NT2/D1 (cell line): ENCODE data around the gene SLC15A4.

Experiments used
- SUZ12 ChIP-seq: IDR thresholded peaks from 2 replicates; pipeline ENCODE4 v1.6.1; 2011; ENCODE audit not compliant: insufficient read length, insufficient read depth; ENCODE audit errors: extremely low read depth
- ZNF274 ChIP-seq: IDR thresholded peaks from 2 replicates; pipeline ENCODE4 v1.6.1; 2011; ENCODE audit warnings: mild to moderate bottlenecking, low read depth, low read length

DNA sequence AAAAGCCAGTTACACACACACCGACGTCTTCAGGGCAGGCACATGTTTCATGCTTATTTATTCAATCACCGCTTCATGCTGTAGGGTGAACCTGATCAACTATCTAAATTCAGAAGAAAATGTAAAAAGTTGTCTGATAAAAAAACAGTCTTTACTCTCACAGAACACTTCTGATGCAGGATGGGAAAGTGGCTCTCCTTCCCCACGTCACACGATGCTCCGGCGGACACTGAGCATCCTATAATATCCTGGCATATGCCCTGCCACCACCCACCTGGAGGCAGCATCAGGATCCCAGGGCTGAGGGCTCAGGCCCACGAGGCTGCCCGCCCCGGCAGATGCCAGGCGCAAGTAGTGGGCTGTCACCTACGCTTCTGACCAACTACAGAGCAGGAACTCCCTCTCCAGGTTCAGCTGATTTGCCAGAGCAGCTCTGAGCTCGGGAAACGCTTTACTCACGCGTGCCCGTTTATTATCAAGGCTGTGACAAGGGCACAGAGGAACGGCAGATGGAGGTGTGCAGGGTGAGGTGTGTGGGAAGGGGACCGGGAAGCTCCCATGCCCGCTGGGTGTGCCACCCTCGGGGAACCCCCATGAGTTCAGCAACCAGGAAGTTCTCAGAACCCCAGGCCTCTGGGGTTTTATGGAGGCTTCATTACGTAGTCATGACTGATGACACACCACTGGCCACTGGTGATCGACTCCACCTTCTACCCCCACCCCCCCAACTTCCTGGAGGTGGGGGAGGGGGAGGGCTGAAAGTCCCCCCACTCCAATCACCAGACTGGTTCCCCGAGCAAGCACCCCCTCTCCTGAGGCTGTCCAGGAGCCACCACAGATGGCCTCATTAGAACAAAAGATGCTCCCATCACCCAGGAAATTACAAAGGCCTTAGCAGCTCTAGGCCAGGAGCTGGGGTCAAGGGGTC, 32.1 kb downstream of the SLC15A4 start:
- TF ChIP-seq SUZ12 (no peak), ZNF274 (no peak)
